HEK293 (cell line): ENCODE data around the gene PRKG1.

Source experiments
- CTCF ChIA-PET: fragments of 350-600 bp; formaldehyde crosslinking; extraction: SDS; loops from one replicate; lab custom pipeline; 2021; ENCODE audit warnings: antibody characterized with exemption; lab: Yijun Ruan, JAX
- POLR2A ChIA-PET: fragments of 300-600 bp; formaldehyde crosslinking; extraction: SDS; loops from one replicate; lab custom pipeline; 2020; ENCODE audit warnings: antibody characterized with exemption, inconsistent platforms; lab: Yijun Ruan, JAX
- H3K27ac ChIP-seq: fragments of 200-500 bp; sonication (Bioruptor generic); 2 replicates; pipeline ENCODE4 v1.5.1; 2014; ENCODE audit warnings: low read depth, low read length, control low read depth, inconsistent platforms; ENCODE audit errors: extremely low read depth
- H3K36me3 ChIP-seq, 2 experiments: fragments of 200-500 bp in 1 of 2; sonication (Bioruptor generic) in 1 of 2; 1 replicate in 1 of 2; 2 replicates in 1 of 2; pipeline ENCODE4 v1.5.1; 2014 to 2017; ENCODE audit warnings: inconsistent platforms in 2 of 2, low read length in 2 of 2; ENCODE audit not compliant: control insufficient read depth in 2 of 2, insufficient read depth in 1 of 2
- H3K4me1 ChIP-seq: fragments of 200-500 bp; sonication (Bioruptor generic); 2 replicates; pipeline ENCODE4 v1.5.1; 2014; ENCODE audit warnings: mild to moderate bottlenecking, low read length, inconsistent platforms; ENCODE audit not compliant: control insufficient read depth, insufficient read depth
- H3K4me3 ChIP-seq: 2 replicates; pipeline ENCODE4 v1.5.1; 2011; ENCODE audit warnings: low read depth, mild to moderate bottlenecking, control low read depth, low read length, moderate library complexity
- H3K9me3 ChIP-seq: fragments of 200-500 bp; sonication (Bioruptor generic); 2 replicates; pipeline ENCODE4 v1.5.1; 2014; ENCODE audit warnings: low read depth, low read length, inconsistent platforms; ENCODE audit not compliant: control insufficient read depth, insufficient read depth
- CTCF ChIP-seq: fragments of 450-650 bp; formaldehyde crosslinking; IDR thresholded peaks from 2 replicates; pipeline ENCODE4 v1.5.1; 2016; ENCODE audit warnings: missing biosample characterization, missing genetic modification characterization
- MZF1 ChIP-seq: fragments of 450-650 bp; formaldehyde crosslinking; IDR thresholded peaks from 2 replicates; pipeline ENCODE4 v1.5.1; 2017; ENCODE audit warnings: missing biosample characterization, missing genetic modification characterization, borderline replicate concordance
- PRDM6 ChIP-seq: fragments of 450-650 bp; formaldehyde crosslinking; IDR thresholded peaks from 2 replicates; pipeline ENCODE4 v1.5.1; 2017; ENCODE audit warnings: missing biosample characterization, missing genetic modification characterization
- ZNF174 ChIP-seq: fragments of 450-650 bp; formaldehyde crosslinking; IDR thresholded peaks from 2 replicates; pipeline ENCODE4 v1.5.0; 2017; ENCODE audit warnings: missing biosample characterization, mild to moderate bottlenecking, missing genetic modification characterization
- ZNF2 ChIP-seq: fragments of 450-650 bp; formaldehyde crosslinking; IDR thresholded peaks from 2 replicates; pipeline ENCODE4 v1.5.1; 2016; ENCODE audit warnings: missing biosample characterization, missing genetic modification characterization
- ZNF302 ChIP-seq: fragments of 450-650 bp; formaldehyde crosslinking; IDR thresholded peaks from 2 replicates; pipeline ENCODE4 v1.5.1; 2016; ENCODE audit warnings: missing biosample characterization, missing genetic modification characterization, low read depth
- ZNF324 ChIP-seq: fragments of 450-650 bp; formaldehyde crosslinking; IDR thresholded peaks from 2 replicates; pipeline ENCODE4 v1.5.1; 2016; ENCODE audit warnings: missing biosample characterization, missing genetic modification characterization
- ZNF341 ChIP-seq: fragments of 450-650 bp; formaldehyde crosslinking; IDR thresholded peaks from 2 replicates; pipeline ENCODE4; 2016; ENCODE audit warnings: low read depth, missing biosample characterization, missing genetic modification characterization
- ZNF354C ChIP-seq: fragments of 450-650 bp; formaldehyde crosslinking; IDR thresholded peaks from 2 replicates; pipeline ENCODE4 v1.5.1; 2016; ENCODE audit warnings: missing biosample characterization, missing genetic modification characterization, low read depth, borderline replicate concordance
- ZNF426 ChIP-seq: fragments of 450-650 bp; formaldehyde crosslinking; IDR thresholded peaks from 2 replicates; pipeline ENCODE4 v1.5.1; 2017; ENCODE audit warnings: missing biosample characterization, missing genetic modification characterization, mild to moderate bottlenecking, inconsistent platforms, moderate library complexity
- ZNF654 ChIP-seq: fragments of 450-650 bp; formaldehyde crosslinking; IDR thresholded peaks from 2 replicates; pipeline ENCODE4 v1.5.1; 2016; ENCODE audit warnings: low read depth, missing biosample characterization, missing genetic modification characterization
- ZNF660 ChIP-seq: fragments of 450-650 bp; IDR thresholded peaks from 2 replicates; pipeline ENCODE4 v1.5.1; 2018; ENCODE audit warnings: missing biosample characterization, mild to moderate bottlenecking, missing genetic modification characterization
- ZSCAN30 ChIP-seq: fragments of 450-650 bp; IDR thresholded peaks from 2 replicates; pipeline ENCODE4 v1.5.1; 2018; ENCODE audit warnings: missing biosample characterization, mild to moderate bottlenecking, missing genetic modification characterization, moderate library complexity
- TF ChIP-seq, protein P1 (sequence below): fragments of 450-650 bp; formaldehyde crosslinking; IDR thresholded peaks from 2 replicates; pipeline ENCODE4 v1.5.1; 2016; ENCODE audit warnings: missing biosample characterization, missing genetic modification characterization
- TF ChIP-seq, protein P2 (sequence below): fragments of 450-650 bp; formaldehyde crosslinking; IDR thresholded peaks from 2 replicates; pipeline ENCODE4 v1.5.1; 2016; ENCODE audit warnings: missing biosample characterization, missing genetic modification characterization

Gene PRKG1

DNA sequence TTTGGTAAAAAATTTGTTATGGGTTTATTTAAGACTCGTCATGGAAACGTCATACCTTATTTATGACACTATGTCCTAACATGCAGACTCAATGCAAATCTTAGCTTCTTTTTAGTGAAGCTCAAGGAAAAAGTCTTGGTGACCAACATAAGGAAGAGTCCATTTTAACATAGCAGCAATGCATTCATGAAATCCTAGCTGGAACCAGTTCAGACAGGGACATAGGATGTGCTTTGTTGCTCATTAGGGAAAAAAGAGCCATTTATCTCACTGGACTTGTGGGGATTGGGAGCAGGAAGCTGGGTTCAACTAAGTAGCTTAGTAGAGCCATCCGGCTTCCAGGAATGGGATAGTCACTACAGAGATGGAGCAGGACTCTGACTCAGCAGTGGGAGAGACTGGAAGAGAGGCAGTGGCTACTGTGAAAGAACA lies 1139.0 kb downstream of the PRKG1 start:
- no peaks in the 10 kb centered on the region for H3K36me3 ChIP-seq
- peaks cover 2% of the 10 kb centered on the region; the same call in 1 of the 2 replicates for H3K4me1 ChIP-seq
- H3K27ac ChIP-seq = no peak overlapping the region
- CTCF ChIA-PET = no interaction called here
- TF ChIP-seq MZF1 (tag by site-specific recombination) (peak; percentile 53; the same call in 1 of the 2 replicates), ZNF2 (tag by site-specific recombination) (no peak), ZNF654 (tag by site-specific recombination) (peak; percentile 26; the same call in 1 of the 2 replicates), ZNF426 (tag by site-specific recombination) (no peak), ZNF324 (tag by site-specific recombination) (no peak), ZNF354C (tag by site-specific recombination) (no peak)
- TF ChIP-seq, protein P1, sequence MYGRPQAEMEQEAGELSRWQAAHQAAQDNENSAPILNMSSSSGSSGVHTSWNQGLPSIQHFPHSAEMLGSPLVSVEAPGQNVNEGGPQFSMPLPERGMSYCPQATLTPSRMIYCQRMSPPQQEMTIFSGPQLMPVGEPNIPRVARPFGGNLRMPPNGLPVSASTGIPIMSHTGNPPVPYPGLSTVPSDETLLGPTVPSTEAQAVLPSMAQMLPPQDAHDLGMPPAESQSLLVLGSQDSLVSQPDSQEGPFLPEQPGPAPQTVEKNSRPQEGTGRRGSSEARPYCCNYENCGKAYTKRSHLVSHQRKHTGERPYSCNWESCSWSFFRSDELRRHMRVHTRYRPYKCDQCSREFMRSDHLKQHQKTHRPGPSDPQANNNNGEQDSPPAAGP = no peak
- TF ChIP-seq, protein P2, sequence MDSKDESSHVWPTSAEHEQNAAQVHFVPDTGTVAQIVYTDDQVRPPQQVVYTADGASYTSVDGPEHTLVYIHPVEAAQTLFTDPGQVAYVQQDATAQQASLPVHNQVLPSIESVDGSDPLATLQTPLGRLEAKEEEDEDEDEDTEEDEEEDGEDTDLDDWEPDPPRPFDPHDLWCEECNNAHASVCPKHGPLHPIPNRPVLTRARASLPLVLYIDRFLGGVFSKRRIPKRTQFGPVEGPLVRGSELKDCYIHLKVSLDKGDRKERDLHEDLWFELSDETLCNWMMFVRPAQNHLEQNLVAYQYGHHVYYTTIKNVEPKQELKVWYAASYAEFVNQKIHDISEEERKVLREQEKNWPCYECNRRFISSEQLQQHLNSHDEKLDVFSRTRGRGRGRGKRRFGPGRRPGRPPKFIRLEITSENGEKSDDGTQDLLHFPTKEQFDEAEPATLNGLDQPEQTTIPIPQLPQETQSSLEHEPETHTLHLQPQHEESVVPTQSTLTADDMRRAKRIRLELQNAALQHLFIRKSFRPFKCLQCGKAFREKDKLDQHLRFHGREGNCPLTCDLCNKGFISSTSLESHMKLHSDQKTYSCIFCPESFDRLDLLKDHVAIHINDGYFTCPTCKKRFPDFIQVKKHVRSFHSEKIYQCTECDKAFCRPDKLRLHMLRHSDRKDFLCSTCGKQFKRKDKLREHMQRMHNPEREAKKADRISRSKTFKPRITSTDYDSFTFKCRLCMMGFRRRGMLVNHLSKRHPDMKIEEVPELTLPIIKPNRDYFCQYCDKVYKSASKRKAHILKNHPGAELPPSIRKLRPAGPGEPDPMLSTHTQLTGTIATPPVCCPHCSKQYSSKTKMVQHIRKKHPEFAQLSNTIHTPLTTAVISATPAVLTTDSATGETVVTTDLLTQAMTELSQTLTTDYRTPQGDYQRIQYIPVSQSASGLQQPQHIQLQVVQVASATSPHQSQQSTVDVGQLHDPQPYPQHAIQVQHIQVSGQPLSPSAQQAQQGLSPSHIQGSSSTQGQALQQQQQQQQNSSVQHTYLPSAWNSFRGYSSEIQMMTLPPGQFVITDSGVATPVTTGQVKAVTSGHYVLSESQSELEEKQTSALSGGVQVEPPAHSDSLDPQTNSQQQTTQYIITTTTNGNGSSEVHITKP (tag by site-specific recombination) = peak; percentile 65
- no peak overlapping the region for H3K4me3 ChIP-seq
- H3K9me3 ChIP-seq = no peaks in the 10 kb centered on the region
- POLR2A ChIA-PET = no interaction called here

GRCh38 chr10:52215745-52216361 lies 1141.6 kb downstream of the PRKG1 start:
- ChIA-PET CTCF (interaction anchor here (0.6 to 1.9 kb wide), 23 partner anchors 8 to 1217 kb away, joined by 3 to 8 read pairs (median 4); no protein-coding TSS in a partner anchor), POLR2A (no interaction called here)
- TF ChIP-seq ZNF302 (tag by site-specific recombination) (no peak), ZNF660 (tag by site-specific recombination) (0 out of 2 replicates have a peak, but pooled peaks have one; percentile 32), ZNF341 (tag by site-specific recombination) (no peak), PRDM6 (tag by site-specific recombination) (0 out of 2 replicates have a peak, but pooled peaks have one; percentile 10), ZNF174 (tag by site-specific recombination) (no peak), ZSCAN30 (tag by site-specific recombination) (0 out of 2 replicates have a peak, but pooled peaks have one; percentile 32), ZNF654 (tag by site-specific recombination) (peak; percentile 85), CTCF (tag by site-specific recombination) (peak; percentile 51; the same call in 1 of the 2 replicates)
- H3K9me3 ChIP-seq = no peaks in the 10 kb centered on the region
- peaks cover 2% of the 10 kb centered on the region; the same call in 1 of the 2 replicates for H3K4me1 ChIP-seq
- H3K27ac ChIP-seq = no peak overlapping the region
- no peaks in the 10 kb centered on the region for H3K36me3 ChIP-seq
- no peak overlapping the region for H3K4me3 ChIP-seq
